COLO829 (cell line): ENCODE data around the gene RBL2.
"Not testable (repeated sequence)": the region's sequence is repeated elsewhere in the genome, so short reads cannot be mapped to it uniquely, and the experiment has no call there.

ENCODE experiments used
- DNase-seq: peaks from one replicate; pipeline ENCODE4 v3.0.0; 2012; ENCODE audit warnings: low spot score

RBL2 gene, protein sequence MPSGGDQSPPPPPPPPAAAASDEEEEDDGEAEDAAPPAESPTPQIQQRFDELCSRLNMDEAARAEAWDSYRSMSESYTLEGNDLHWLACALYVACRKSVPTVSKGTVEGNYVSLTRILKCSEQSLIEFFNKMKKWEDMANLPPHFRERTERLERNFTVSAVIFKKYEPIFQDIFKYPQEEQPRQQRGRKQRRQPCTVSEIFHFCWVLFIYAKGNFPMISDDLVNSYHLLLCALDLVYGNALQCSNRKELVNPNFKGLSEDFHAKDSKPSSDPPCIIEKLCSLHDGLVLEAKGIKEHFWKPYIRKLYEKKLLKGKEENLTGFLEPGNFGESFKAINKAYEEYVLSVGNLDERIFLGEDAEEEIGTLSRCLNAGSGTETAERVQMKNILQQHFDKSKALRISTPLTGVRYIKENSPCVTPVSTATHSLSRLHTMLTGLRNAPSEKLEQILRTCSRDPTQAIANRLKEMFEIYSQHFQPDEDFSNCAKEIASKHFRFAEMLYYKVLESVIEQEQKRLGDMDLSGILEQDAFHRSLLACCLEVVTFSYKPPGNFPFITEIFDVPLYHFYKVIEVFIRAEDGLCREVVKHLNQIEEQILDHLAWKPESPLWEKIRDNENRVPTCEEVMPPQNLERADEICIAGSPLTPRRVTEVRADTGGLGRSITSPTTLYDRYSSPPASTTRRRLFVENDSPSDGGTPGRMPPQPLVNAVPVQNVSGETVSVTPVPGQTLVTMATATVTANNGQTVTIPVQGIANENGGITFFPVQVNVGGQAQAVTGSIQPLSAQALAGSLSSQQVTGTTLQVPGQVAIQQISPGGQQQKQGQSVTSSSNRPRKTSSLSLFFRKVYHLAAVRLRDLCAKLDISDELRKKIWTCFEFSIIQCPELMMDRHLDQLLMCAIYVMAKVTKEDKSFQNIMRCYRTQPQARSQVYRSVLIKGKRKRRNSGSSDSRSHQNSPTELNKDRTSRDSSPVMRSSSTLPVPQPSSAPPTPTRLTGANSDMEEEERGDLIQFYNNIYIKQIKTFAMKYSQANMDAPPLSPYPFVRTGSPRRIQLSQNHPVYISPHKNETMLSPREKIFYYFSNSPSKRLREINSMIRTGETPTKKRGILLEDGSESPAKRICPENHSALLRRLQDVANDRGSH

DNA sequence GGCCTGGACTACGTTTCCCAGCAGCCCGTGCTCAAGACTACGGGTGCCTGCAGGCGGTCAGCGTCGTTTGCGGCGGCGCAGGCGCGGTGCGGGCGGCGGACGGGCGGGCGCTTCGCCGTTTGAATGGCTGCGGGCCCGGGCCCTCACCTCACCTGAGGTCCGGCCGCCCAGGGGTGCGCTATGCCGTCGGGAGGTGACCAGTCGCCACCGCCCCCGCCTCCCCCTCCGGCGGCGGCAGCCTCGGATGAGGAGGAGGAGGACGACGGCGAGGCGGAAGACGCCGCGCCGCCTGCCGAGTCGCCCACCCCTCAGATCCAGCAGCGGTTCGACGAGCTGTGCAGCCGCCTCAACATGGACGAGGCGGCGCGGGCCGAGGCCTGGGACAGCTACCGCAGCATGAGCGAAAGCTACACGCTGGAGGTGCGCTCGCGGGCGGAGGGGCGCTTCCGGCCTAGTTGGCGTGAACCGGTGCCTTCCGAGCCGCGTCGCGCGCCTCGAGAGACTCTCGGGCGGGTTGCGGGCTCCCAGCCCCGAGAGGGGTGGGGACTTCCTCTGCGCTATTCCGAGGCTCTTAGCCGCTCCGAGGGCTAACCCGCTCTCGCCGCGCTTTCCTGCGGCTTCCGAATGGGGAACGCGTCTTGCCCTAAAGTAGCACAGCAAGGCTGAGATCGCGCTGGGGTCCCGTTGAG, at the start of gene RBL2:
RBL2 (plus strand) TSS at position 95 of the 689 bp plus-strand sequence; CDS start at position 181, 86 bp downstream.
- peak; percentile 47 for DNase-seq

DNA sequence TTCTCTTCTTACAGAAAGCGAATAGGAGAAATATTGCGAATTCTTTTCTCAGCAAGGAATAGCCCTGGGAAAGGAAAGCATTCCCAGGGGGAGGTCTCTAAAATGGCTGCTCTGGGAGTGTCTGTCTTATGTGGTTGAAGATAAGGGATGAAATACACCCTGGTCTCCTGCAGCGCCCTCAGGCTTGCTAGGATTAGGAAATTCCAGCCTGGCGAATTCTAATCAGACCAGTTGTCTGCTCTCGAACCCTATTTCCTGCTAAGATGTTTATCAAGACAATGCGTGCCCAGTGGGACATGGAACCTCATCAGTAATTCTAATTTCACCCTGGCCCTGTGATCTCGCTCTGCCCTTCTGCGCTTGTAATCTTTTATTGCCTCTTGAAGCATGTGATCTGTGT, 49.7 kb upstream of the RBL2 start:
- not testable (repeated sequence) for DNase-seq

DNA sequence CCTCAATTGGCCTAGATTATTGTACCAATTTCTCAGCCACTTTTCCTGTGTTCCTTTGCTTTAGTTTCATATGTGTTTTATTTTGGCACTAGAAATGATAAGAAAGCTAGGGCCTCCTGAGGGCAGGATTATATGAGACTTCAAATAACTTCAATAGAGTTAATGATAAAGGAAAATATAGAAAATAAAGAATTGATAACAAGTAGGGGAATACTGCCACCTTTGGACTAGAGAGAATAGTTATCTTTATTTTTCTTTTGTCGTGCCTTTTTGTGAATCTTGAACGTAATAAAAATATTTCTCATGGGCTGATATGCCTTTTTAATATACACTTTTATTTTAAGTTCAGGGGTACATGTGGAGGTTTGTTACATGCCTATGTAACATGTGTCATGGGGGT, 29.3 kb upstream of the RBL2 start:
- DNase-seq, result no peak

DNA sequence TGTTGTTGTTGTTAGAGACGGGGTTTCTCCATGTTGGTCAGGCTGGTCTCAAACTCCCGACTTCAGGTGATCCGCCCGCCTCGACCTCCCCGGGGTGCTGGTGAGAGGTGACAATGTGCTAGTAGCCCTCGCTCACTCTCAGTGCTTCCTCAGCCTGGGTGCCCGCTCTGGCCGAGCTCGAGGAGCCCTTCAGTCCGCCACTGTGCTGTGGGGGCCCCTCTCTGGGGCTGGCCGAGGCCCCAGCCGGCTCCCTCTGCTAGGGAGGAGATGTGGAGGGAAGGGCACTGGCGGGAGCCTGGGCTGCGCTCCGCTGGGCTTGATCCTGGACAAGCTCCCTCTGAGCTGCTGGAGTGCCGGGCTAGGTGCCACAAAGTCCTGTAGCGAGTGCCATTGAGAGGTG, 21.7 kb upstream of the RBL2 start:
- DNase-seq, result no peak

DNA sequence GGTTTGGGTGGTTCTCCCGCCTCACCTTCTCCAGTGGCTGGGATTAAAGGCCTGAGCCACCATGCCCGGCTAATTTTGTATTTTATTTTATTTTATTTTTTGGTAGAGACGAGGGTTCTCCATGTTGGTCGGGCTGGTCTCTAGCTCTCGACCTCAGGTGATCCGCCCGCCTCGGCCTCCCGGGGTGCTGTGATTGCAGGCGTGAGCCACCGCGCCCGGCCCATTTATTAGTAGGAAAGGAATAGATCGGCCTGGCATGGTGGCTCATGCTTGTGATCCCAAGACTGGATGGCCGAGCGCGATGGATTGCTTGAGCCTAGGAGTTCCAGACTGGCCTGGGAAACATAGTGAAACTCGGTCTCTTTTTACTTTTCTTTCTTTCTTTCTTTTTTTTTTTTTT, 20.4 kb upstream of the RBL2 start:
- DNase-seq, result no peak

DNA sequence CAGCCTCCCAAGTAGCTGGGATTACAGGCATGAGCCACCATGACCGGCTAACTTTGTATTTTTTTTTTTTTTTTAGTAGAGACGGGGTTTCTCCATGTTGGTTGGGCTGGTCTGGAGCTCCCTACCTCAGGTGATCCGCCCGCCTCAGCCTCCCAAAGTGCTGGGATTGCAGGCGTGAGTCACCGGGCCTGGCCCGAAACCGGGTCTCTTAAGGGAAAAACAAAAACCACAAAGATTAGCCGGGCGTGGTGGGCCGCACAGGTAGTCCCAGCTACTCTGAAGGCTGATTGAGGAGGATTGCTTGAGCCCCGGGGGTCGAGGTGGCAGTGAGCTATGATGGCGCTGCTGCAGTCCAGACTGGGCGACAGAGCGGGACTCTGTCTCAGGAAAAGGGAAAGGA, 19.9 kb upstream of the RBL2 start:
- no peak for DNase-seq

DNA sequence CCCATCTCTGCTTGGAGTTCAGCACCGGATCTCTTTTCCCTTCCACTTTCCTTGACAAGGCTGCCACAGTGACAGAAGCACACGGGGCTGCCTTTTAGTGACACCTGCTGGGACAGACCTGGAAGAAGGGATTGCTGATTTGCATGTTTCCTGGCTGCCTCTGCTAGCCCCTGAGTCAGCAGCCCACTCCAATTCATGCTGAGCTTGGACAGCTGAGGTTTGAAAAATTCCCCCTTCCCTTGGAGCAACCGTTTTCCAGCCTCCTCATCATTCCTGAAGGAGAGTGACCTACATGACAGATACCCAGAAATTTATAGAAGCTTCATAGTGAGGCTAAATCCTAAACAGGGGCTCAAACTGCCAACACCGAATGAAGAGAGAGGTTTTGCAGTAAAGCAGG, 18.8 kb upstream of the RBL2 start:
- no peak for DNase-seq

DNA sequence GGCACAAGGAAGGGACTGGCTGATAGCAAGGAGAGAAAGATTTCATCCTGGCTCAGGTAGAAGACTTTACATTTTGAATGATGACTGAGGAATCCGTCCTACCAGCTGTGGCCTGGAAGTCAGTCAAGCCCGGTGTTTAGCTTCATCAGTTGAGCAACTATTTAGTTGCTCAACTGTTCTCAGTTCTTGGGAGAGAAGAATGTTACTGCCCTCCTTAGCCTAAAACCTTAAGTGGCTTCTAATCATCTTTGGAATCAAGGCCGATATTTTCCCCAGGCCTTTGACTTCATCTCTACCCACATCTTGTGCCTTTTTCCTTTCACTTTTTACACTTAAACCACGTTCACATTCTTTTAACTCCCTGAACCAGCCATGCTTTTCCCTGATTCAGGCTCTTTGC, 17.3 kb upstream of the RBL2 start:
- DNase-seq, result no peak

DNA sequence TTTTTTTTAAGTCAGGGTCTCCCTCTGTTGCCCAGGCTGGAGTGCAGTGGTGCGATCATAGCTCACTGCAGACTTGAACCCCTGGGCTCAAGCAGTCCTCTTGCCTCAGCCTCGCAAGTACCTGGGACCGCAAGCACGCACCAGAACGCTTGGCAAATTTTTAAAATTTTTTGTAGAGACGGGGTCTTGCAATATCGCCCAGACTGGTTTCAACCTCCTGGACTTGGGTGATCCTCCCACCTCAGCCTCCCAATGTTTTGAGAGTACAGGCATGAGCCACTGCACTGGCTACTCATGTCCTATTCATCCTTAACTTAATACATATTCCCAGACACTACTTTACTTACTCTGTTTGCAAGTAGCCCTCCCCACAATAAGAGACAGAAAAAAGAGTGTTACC, 16.3 kb upstream of the RBL2 start:
- DNase-seq, result no peak

DNA sequence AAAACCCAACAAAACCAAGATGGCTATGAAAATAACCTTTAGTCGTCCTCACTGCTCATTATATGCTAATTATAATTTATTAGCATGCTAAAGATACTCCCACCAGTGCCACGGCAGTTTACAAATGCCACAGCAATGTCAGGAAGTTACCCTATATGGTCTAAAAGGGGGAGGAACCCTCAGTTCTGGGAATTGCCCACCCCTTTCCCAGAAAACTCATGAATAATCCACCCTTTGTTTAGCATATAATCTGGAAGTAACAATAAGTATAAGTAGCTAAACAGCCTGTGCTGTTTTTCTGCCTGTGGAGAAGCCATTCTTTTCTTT, 14.9 kb upstream of the RBL2 start:
- not testable (repeated sequence) for DNase-seq

DNA sequence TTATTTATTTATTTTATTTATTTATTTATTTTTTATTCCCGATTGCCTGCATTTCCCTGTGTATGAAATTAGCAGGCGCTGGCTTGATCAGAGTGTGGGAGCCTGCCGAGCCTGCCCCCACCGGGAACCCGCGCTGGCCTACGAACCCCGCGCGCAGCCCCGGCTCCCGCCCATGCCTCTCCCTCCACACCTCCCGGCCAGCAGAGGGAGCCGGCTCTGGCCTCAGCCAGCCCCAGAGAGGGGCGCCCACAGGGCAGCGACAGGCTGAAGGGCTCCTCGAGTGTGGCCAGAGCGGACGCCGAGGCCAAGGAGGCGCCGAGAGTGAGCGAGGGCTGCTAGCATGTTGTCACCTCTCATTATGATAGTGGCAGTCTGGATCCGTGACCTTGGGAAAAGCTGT, 13.0 kb upstream of the RBL2 start:
- no peak for DNase-seq

DNA sequence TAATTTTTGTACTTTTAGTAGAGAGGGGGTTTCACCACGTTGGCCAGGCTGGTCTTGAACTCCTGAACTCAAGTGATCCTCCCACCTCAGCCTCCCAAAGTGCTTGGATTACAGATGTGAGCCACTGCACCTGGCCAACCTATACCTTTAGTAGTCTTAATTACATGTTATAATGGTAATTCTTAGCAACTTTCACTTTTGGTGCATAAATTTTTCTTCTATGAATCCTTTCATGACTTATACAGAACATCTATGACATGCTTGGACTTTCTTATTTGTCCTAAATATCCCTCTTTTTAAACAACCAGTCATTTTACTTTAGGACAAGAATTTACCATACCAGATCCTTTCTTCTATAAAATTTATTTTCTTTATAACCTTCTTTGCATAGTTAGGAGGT, 10.3 kb upstream of the RBL2 start:
- not testable (repeated sequence) for DNase-seq

DNA sequence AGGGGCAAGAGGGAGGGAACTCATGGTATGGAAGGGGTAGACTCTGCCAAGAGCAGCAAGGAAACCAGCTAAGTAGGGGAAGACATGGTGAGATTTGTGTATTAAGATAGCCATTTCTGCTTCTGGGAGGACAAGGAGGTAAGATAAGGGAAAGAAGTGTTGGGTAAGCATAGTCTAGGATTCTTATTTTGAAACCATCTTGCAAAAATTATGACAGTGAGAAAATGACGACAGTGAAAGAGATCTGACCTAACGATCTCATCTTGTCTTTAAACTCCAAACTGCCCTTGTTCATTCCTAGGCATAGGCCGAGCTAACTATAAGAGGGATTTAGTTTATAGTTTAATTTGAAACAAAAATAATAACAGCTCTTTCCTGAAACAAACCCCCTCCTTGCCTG, 5.6 kb upstream of the RBL2 start:
- no peak for DNase-seq

DNA sequence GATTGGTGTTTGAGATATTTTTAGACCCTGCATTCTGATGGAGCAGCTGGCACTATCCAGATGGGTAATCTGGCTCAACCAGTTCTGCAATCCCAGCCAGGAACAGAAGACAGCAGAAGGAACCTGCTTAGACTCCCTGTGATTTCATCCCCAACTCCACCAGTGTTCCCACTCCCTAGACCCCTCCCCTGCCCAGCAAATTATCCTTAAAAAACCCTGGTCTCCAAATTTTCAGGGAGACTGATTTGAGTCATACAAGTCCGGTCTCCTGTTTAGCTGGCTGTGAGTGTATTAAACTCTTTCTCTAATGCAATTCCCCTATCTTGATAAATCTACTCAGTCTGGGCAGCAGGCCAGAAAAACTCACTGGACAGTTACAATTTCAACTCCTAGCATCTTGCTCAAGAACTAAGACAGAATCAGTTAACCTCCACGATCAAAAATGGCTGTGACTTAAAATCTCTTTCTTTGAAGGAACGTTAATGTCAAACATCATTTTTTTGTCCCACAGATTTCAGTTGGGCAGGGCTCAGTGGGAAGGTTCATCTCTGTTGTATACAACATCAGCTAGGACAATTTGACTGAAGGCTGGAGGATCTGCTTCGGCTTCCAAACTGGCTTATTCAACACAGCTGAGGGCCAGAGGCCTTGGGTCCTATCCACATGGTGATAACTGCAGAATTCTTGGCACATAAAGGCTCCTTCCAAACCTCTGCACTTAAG, 4.9 kb upstream of the RBL2 start:
- no peak for DNase-seq

DNA sequence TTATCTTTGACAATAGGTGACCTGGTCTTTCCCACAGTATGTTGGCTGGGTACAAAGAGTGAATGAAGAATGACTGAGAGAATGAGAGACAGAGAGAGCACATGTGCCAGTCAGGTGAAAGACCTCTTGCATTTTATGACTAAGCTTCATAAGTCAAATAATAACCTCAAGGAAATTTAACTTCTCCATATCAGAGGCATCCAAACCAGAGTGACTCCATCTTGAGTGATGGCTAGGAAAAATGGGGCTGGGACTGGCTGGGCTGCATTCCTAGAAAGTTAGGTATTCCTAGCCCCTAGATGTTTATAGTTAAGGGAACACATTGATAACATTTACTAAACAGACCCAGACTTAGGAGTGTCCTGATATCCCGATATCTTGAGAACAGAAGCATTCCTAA, 3.9 kb upstream of the RBL2 start:
- no peak for DNase-seq

DNA sequence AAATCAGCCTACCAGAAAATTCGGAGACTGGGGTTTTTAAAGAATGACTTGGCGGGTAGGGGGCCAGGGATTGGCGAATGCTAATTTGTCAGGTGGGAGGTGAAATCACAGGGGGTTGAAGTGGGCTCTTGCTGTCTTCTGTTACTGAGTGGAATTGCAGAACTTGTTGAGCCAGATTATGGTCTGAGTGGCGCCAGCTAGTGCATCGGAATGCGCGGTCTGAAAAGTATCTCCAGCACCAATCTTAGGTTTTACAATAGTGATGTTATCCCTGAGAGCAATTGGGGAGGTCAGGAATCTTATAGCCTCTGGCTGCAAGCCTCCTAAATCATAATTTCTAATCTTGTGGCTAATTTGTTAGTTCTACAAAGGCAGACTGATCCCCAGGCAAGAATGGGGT, 762 bp upstream of the RBL2 start:
- DNase-seq, result no peak

DNA sequence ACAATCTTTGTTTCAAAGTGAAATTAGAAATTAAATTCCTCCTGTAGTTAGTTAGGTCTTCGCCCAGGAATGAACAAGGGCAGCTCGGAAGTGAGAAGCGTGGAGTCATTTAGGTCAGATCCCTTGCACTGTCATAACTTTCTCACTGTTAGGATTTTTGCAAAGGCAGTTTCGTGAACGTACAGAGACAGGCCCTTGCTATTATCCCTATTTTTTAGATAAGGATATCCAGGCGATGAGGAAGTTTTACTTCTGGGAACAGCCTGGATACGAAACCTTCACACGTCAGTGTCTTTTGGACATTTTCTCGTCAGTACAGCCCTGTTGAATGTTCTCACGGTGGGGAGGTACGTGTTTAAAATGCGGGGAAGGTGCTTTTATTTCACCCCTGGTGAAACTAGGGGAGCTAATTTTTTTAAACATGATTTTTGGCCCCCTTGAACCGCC, 318 bp upstream of the RBL2 start:
- DNase-seq, result no peak

DNA sequence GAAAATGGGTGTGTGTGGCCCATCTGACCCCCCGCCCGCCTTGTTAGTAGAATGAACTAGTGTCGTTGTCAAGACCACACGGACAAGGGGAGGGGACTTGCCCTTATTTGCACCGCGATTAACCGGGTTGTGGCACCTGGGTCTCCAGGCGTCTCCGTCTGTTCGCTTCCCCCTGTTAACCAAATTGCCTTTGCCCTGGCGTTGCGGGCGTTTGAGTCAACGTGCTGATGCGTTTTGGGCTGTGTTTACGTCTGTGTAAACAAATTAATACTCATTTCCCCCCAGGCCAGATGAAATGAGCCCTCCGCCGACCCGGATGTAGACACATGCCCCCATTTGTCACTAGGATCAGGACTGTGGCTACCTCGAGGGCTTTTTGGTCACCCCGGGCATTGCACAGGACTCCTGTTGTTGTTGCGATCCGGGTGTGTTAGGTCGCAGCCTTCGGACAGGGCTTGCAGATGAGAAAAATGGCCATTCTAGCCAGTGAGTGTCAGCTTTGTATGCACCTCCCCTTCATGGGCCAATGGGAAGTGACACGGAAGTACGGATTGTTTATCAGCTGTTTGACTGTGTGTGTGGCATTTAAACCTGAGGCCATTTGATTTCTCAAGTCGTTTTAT, 906 bp downstream of the RBL2 start:
- DNase-seq, result peak; percentile 52

DNA sequence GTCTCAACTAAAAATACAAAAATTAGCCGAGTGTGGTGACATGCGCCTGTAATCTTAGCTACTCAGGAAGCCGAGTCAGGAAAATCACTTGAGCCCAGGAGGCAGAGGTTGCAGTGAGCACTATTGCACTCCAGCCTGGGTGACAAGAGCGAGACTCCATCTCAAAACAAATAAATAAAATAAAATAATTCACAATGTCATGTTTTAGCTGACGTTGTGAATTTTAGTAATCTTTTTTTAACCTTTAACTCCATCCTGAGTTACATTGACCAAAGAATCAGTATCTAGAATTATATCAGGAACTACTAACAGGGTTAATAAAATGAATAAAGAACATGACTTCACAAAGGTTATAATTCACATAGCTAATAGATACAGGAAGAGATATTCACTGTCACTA, 5.9 kb downstream of the RBL2 start:
- no peak for DNase-seq

DNA sequence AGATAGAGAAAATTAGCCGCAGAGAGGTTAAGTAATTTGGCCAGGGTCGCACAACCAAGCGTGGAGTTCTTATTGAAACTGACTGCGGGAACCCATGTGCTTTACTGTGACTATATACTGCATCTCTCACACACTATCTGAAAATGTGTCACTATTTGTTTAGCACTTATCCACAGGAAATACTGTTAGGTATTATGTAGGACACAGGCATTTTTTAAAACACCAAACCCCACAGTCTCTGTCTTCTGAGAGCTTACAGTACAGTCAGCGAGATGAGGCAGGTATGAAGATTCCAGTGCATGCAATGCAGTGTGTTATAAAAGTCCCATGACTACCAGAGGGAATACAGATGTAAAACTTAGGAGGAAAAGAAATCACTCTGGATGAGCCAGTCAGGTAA, 11.3 kb downstream of the RBL2 start:
- no peak for DNase-seq

DNA sequence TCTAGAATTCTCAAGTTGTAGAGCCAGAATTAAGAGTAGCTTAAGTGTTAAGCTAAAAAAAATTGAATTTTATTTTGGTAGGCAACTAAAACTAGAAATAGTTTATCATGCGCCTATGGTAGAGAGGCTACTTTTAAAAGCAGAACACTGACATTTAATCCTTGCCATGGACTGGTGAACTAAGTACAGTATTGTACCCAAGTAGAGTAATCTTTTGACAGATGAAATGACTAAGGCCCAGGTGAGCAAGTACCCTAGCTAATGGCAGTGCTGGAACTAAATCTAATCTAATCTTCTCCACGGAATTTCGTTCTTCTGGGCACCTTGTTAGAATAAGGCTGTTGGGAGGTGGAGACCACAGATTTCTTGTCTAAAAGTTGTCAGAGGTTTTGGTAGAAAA, 11.8 kb downstream of the RBL2 start:
- DNase-seq, result no peak
